Measurements from ENCODE around the gene ETS2. TPM values are rescaled to one million over a fixed set of nuclear protein-coding genes. Genes with fewer than 3 reads are reported as not detected.
"Not testable (repeated sequence)": the region's sequence is repeated elsewhere in the genome, so short reads cannot be mapped to it uniquely, and the experiment has no call there.

ETS2 gene
- total RNA-seq, 1 donor from 2014 or later, result 30.4 TPM

DNA sequence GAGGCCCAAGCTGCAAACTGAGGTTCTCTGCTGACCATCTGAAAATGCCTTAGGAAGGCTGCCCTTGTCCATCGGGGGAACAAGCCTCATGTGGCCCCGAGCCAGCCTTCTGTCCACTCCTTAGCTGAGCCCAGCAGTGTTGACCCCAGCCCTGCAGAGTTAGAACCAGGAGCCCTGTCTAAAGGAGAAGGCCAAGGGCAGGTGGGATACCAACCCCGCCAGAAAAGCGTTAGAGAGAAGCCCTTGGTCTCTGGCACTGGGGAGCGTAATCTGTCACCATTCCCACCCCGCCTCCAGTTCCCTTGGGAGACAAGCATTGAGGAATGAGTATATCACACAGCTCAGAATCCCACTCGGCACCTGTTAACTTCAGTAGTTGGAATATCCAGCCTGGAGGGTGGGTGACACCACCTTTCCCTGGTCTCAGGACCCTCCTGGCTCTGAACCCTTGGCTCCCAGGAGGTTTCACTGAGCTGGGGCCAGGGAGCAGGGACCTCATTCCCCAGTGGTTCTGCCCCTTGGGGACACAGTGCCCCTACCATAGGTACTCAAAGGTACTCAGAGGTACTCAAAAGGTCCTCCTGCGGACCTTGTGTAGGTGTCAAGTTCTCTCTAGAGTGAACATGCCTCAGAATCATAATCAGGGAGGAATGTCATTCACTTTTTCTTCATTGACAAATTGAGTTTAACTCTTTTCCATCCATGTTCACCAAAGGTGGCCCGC is 16.4 kb downstream of the ETS2 start:
- Mint-ChIP-seq H3K9me3 (peaks cover 7% of the 10 kb centered on the region), H3K27me3 (no peaks in the 10 kb centered on the region), H3K27ac (no peak overlapping the region), H3K4me1 (no peaks in the 10 kb centered on the region), H3K36me3 (ENCODE audit: low read depth) (peaks cover 73% of the 10 kb centered on the region), H3K4me3 (no peak overlapping the region)
- intact Hi-C loops (cut with micrococcal nuclease), result no loop called here
- no peak for DNase-seq

DNA sequence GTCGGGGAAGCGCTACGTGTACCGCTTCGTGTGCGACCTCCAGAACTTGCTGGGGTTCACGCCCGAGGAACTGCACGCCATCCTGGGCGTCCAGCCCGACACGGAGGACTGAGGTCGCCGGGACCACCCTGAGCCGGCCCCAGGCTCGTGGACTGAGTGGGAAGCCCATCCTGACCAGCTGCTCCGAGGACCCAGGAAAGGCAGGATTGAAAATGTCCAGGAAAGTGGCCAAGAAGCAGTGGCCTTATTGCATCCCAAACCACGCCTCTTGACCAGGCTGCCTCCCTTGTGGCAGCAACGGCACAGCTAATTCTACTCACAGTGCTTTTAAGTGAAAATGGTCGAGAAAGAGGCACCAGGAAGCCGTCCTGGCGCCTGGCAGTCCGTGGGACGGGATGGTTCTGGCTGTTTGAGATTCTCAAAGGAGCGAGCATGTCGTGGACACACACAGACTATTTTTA is 17.1 kb downstream of the ETS2 start:
- Mint-ChIP-seq H3K9me3 (peaks cover 7% of the 10 kb centered on the region), H3K27me3 (no peaks in the 10 kb centered on the region), H3K4me1 (no peaks in the 10 kb centered on the region), H3K4me3 (no peak overlapping the region), H3K36me3 (ENCODE audit: low read depth) (peaks cover 66% of the 10 kb centered on the region), H3K27ac (no peak overlapping the region)
- intact Hi-C loops (cut with micrococcal nuclease), result no loop called here
- DNase-seq, result no peak

DNA sequence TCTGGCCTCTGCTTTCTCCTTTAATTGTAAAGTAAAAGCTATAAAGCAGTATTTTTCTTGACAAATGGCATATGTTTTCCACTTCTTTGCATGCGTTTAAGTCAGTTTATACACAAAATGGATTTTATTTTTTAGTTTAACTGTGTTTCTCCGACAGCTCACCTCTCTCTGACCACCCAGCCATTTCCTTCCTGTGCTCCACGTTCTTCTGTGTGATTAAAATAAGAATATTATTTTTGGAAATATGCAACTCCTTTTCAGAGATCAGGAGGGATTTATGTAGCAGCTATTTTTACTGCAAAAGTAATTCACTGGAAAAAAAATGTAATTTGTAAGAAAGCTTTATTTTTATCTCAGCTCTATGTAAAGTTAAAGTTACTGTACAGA is 18.0 kb downstream of the ETS2 start:
- no peak for DNase-seq
- H3K36me3 Mint-ChIP-seq (ENCODE audit: low read depth), result peaks cover 57% of the 10 kb centered on the region
- H3K4me3 Mint-ChIP-seq, result no peak overlapping the region
- no peaks in the 10 kb centered on the region for H3K4me1 Mint-ChIP-seq
- H3K27me3 Mint-ChIP-seq, result no peaks in the 10 kb centered on the region
- no peak overlapping the region for H3K27ac Mint-ChIP-seq
- H3K9me3 Mint-ChIP-seq, result peaks cover 7% of the 10 kb centered on the region
- intact Hi-C loops (cut with micrococcal nuclease), result no loop called here

DNA sequence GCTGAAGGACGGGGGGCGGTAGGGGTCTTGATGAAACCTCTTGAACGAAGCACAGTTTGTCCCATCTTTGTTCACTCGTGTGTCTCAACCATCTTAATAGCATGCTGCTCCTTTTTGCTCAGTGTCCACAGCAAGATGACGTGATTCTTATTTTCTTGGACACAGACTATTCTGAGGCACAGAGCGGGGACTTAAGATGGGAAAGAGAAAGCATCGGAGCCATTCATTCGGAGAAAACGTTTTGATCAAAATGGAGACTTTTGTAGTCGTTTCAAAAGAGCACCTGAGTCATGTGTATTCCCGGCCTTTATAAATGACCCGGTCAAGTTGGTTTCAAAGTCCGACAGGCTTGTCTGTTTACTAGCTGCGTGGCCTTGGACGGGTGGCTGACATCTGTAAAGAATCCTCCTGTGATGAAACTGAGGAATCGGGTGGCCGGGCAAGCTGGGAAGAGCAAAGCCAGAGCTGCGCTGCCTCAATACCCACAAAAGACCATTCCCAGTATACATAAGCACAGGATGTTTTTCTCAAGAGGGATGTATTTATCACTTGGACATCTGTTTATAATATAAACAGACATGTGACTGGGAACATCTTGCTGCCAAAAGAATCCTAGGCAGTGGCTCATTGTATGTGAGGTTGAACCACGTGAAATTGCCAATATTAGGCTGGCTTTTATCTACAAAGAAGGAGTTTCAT is 18.5 kb downstream of the ETS2 start:
- Mint-ChIP-seq H3K27me3 (no peaks in the 10 kb centered on the region), H3K36me3 (ENCODE audit: low read depth) (peaks cover 51% of the 10 kb centered on the region), H3K9me3 (peaks cover 3% of the 10 kb centered on the region), H3K4me1 (no peaks in the 10 kb centered on the region), H3K27ac (no peak overlapping the region), H3K4me3 (no peak overlapping the region)
- intact Hi-C loops (cut with micrococcal nuclease), result no loop called here
- DNase-seq, result no peak

DNA sequence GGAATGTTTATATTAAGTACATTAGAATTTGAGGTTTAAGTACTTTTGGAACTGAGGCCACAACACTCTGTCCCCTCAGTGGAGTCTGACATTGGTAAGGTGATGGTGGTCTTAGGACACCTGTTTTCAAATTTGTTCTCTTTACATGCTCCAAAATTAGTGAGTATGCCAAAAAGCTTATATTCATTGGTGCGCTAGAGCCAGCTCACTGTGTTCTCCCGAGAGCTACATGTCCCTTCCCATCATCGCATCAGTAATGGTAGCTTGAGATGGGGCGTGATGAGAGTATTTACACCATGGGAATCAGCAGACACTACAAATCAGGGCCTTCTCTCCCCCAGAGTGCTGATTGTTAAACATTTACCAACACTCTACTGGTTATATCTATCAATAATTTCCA is 19.5 kb downstream of the ETS2 start:
- Mint-ChIP-seq H3K9me3 (peaks cover 3% of the 10 kb centered on the region), H3K4me3 (no peak overlapping the region), H3K27ac (no peak overlapping the region), H3K27me3 (no peaks in the 10 kb centered on the region), H3K4me1 (no peaks in the 10 kb centered on the region), H3K36me3 (ENCODE audit: low read depth) (peaks cover 41% of the 10 kb centered on the region)
- intact Hi-C loops (cut with micrococcal nuclease), result no loop called here
- DNase-seq, result no peak

DNA sequence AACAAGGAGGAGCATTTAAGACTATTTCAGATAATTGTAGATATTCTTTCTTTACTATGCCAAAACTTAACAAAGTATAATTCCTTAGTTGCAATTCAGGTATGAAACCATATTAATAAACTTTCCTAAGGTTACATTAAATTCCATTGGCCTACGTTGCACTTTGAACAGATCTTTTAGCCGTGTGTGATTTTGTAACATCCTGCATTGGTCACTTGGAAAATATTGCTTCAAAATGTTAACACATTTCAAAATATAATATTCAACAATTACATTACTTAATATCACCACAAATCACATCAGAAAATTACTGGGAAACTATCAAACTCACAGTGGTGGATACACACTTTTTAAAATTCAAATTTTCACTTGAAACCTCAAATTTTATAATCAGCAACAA is 20.2 kb downstream of the ETS2 start:
- peaks cover 35% of the 10 kb centered on the region for H3K36me3 Mint-ChIP-seq (ENCODE audit: low read depth)
- H3K4me3 Mint-ChIP-seq, result no peak overlapping the region
- DNase-seq, result no peak
- intact Hi-C loops (cut with micrococcal nuclease), result no loop called here
- no peaks in the 10 kb centered on the region for H3K27me3 Mint-ChIP-seq
- H3K9me3 Mint-ChIP-seq, result peaks cover 3% of the 10 kb centered on the region
- H3K27ac Mint-ChIP-seq, result no peak overlapping the region
- peaks cover 3% of the 10 kb centered on the region for H3K4me1 Mint-ChIP-seq

DNA sequence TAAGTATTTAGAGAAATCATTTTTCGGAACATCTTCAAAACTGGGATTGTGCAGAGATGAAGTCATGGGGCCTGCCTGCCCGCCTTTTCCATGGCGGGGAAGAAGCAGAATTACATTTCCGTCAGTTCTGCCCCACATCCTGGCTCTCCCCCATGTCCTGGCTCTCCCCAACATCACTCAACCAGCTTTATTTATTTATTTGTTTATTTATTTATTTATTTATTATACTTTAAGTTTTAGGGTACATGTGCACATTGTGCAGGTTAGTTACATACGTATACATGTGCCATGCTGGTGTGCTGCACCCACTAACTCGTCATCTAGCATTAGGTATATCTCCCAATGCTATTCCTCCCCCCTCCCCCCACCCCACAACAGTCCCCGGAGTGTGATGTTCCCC is 22.4 kb downstream of the ETS2 start:
- intact Hi-C loops (cut with micrococcal nuclease); DNase-seq; H3K27ac Mint-ChIP-seq; H3K9me3 Mint-ChIP-seq; H3K4me3 Mint-ChIP-seq; H3K27me3 Mint-ChIP-seq: not testable (repeated sequence)
- peaks cover 15% of the 10 kb centered on the region for H3K4me1 Mint-ChIP-seq
- peaks cover 16% of the 10 kb centered on the region for H3K36me3 Mint-ChIP-seq (ENCODE audit: low read depth)

DNA sequence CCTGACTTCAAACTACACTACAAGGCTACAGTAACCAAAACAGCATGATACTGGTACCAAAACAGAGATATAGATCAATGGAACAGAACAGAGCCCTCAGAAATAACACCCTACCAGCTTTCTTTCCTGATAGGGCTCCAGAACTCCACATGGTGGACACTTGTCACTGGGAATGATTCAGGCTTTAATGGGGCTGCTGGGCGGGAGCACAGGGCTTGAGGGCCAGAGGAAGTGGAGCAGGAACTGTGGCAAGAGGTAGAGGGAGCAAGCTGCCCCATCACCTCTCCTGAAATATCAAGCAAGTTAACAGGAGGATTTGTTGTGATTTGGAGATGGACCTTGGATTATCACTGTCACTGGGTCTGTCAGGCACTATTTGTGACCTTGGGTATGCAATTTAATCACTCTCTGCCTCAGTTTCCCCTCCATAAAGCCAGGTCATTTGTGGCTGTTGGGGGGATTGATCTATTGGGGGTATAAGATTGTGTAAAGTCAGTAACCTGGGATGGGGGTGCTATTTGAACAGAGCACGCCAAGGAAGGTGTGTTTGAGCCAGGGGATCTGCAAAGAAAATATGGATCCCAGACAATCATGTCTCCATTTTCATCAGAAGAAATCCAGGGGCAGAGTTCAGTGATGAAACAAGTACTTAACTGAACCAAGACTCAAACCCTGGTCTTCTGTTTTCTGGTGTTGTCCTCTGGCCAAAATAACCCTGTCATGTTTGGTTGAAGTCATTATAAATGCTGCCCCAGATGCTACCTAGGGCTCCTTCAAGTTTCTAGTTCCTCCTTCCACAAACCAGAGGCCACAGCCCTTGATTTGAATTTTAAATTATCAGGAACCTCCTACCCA is 25.2 kb downstream of the ETS2 start:
- Mint-ChIP-seq H3K9me3 (peaks cover 9% of the 10 kb centered on the region), H3K4me1 (peaks cover 15% of the 10 kb centered on the region), H3K27ac (no peak overlapping the region), H3K4me3 (no peak overlapping the region), H3K36me3 (ENCODE audit: low read depth) (no peaks in the 10 kb centered on the region), H3K27me3 (peaks cover 6% of the 10 kb centered on the region)
- no peak for DNase-seq
- intact Hi-C loops (cut with micrococcal nuclease), result loop anchor here (1.0 to 10.0 kb wide), 3 partner anchors 64 to 154 kb away; no protein-coding TSS in a partner anchor

DNA sequence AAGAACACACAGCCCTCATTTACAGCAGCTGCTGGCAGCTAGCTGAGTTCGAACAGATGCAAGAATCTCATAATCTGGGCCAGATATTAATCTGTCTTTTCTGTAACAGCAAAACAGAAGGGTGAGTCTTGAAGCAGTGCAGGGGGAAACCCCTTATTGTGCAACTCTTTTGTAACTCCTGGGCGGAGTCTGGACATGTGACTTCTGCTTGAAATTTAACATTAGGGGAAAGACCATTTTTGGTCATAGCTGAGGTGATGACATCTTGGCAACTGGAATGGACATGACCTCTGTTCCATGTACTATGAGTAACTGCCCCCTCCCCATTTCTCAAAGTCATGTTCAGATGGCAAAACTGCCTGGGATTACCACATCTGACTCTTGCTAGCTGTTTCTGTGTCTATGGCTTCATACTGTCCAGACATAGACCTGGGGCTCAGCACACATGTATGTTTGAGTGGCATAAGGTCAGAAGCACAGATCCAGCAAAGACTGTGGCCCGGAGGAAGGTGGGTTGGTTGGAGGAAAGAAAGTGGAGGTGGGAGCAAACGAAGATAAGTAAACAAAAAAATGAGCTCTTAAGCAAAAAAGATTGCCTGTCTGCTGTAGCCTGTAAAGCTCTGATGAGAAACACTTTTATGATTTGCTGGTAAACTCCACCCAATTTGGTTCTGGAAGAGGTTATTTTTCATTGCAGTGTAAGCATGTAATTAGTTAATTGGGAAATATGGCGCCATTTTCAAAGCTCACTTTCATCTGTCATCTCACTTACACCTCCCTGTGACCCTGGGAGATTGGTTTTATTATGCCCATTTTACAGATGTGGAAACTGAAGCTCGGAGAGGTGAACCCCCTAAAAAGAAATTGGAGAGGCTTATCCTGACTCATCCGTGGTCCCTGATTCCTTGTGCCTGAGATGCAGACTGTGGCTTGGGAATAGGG is 26.1 kb downstream of the ETS2 start:
- no peak overlapping the region for H3K4me3 Mint-ChIP-seq

DNA sequence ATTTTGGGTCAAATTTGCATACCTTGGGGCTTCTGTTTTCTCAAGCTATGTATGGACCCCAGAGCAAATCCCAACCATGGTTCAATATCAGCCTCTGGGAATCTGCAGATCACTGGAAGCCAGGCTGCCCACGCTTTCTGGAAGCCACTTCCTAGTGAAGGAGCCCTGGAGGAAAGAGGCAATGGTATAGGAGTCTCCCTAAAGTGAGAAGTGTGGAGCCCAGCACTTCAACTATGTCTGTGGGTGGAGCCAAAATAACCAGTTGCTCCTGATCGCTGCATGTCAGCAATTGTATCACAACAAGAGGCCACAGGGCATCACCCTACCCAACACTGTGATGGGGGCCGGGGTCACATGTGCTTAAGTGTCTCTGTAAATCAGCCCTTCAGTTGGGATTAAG is 26.9 kb downstream of the ETS2 start:
- H3K27me3 Mint-ChIP-seq, result peaks cover 6% of the 10 kb centered on the region
- peaks cover 15% of the 10 kb centered on the region for H3K4me1 Mint-ChIP-seq
- intact Hi-C loops (cut with micrococcal nuclease), result loop anchor here (10.0 kb wide), 2 partner anchors 62 to 152 kb away; no protein-coding TSS in a partner anchor
- DNase-seq, result no peak
- no peak overlapping the region for H3K4me3 Mint-ChIP-seq
- H3K27ac Mint-ChIP-seq, result no peak overlapping the region
- no peaks in the 10 kb centered on the region for H3K36me3 Mint-ChIP-seq (ENCODE audit: low read depth)
- H3K9me3 Mint-ChIP-seq, result peaks cover 6% of the 10 kb centered on the region

More for the DNA sequence above, 26.1 kb downstream of the ETS2 start:
- Mint-ChIP-seq H3K27ac (peak overlapping the region; percentile 35), H3K9me3 (peaks cover 6% of the 10 kb centered on the region), H3K27me3 (peaks cover 6% of the 10 kb centered on the region), H3K36me3 (ENCODE audit: low read depth) (no peaks in the 10 kb centered on the region), H3K4me1 (peaks cover 15% of the 10 kb centered on the region)
- intact Hi-C loops (cut with micrococcal nuclease), result loop anchor here (1.0 to 10.0 kb wide), 3 partner anchors 63 to 153 kb away; no protein-coding TSS in a partner anchor
- peak; percentile 85 for DNase-seq

DNA sequence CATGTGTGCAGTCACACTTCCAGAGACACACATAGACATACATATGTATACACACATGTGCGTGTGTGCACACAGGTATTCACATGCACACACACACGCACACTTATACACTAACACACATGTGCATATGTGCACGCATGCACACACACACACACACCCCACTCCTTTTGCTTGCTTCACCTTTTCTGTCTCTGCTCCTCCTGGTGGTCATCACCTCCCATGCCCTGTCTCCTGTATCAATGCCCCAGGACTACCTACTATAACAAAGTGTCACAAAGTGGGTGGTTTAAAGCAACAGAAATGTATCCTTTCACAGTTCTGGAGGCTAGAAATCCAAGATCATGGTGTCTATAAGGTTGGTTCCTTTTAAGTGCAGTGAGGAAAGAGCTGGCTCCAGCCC is 27.4 kb downstream of the ETS2 start:
- Mint-ChIP-seq H3K27ac (no peak overlapping the region), H3K4me3 (no peak overlapping the region), H3K4me1 (peaks cover 17% of the 10 kb centered on the region), H3K36me3 (ENCODE audit: low read depth) (no peaks in the 10 kb centered on the region), H3K27me3 (peaks cover 6% of the 10 kb centered on the region), H3K9me3 (peaks cover 6% of the 10 kb centered on the region)
- DNase-seq, result no peak
- intact Hi-C loops (cut with micrococcal nuclease), result loop anchor here (10.0 kb wide), 2 partner anchors 62 to 152 kb away; no protein-coding TSS in a partner anchor

DNA sequence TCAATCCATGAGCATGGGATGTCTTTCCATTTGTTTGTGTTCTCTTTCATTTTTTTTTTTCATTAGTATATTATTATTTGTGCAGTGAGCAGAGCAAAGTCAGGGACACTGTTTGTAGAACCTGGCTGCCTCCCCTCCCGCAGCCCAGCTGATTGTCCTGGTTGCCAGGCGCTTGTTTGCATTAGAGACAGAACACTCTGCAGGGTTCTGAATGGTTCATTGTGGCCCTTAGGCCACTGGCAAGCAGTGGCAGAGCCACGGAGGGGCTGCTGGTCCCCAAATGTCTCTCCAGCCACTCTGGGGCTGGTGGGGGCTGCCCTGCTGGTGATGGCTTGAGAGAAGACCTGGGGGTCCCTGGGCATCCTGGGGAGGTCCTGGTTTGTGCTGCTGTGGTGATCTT is 29.0 kb downstream of the ETS2 start:
- Mint-ChIP-seq H3K4me3 (no peak overlapping the region), H3K27ac (no peak overlapping the region), H3K9me3 (peaks cover 6% of the 10 kb centered on the region), H3K36me3 (ENCODE audit: low read depth) (no peaks in the 10 kb centered on the region), H3K27me3 (peaks cover 6% of the 10 kb centered on the region), H3K4me1 (peaks cover 20% of the 10 kb centered on the region)
- intact Hi-C loops (cut with micrococcal nuclease), result loop anchor here (10.0 kb wide), 2 partner anchors 60 to 150 kb away; no protein-coding TSS in a partner anchor
- no peak for DNase-seq
